Smooth muscle cell (in vitro differentiated cells): ENCODE results near the gene SH3D19. TPM values are rescaled to one million over a fixed set of nuclear protein-coding genes. Genes with fewer than 3 reads are reported as not detected.

Experiments
- DNase-seq: peaks from one replicate; lab custom pipeline; 2025; ENCODE audit not compliant: unreplicated experiment; lab: John Stamatoyannopoulos, UW
- H2AFZ ChIP-seq: fragments of 200-600 bp; sonication (generic); 2 replicates; pipeline ENCODE4 v1.6.0; 2016; ENCODE audit warnings: antibody characterized with exemption, low read depth, mild to moderate bottlenecking
- H3F3A ChIP-seq: fragments of 200-600 bp; sonication (generic); 2 replicates; pipeline ENCODE4 v1.6.0; 2017; ENCODE audit warnings: antibody characterized with exemption, low read depth
- H3K27ac ChIP-seq: fragments of 200-600 bp; sonication (generic); 2 replicates; pipeline ENCODE4 v1.5.1; 2016; ENCODE audit warnings: low read depth, mild to moderate bottlenecking
- H3K27me3 ChIP-seq: fragments of 200-600 bp; sonication (generic); 2 replicates; pipeline ENCODE4 v1.6.1; 2016; ENCODE audit warnings: low read depth, mild to moderate bottlenecking
- H3K36me3 ChIP-seq: fragments of 200-600 bp; sonication (generic); 2 replicates; pipeline ENCODE4 v1.5.1; 2016; ENCODE audit warnings: low read depth
- H3K4me1 ChIP-seq: fragments of 200-600 bp; sonication (generic); 2 replicates; pipeline ENCODE4 v1.5.1; 2016; ENCODE audit warnings: low read depth
- H3K4me2 ChIP-seq: fragments of 200-600 bp; sonication (generic); 2 replicates; pipeline ENCODE4 v1.6.0; 2016; ENCODE audit warnings: mild to moderate bottlenecking
- H3K4me3 ChIP-seq: fragments of 200-600 bp; sonication (generic); 2 replicates; pipeline ENCODE4 v1.5.1; 2016; ENCODE audit warnings: mild to moderate bottlenecking
- H3K79me2 ChIP-seq: fragments of 200-600 bp; sonication (generic); 2 replicates; pipeline ENCODE4 v1.6.0; 2016; ENCODE audit warnings: low read depth, mild to moderate bottlenecking
- H3K9ac ChIP-seq: fragments of 200-600 bp; sonication (generic); 2 replicates; pipeline ENCODE4 v1.6.0; 2016; ENCODE audit warnings: low read depth
- H3K9me3 ChIP-seq: fragments of 200-600 bp; sonication (generic); replicated peaks from 2 replicates; pipeline ENCODE4 v1.5.1; 2016; ENCODE audit warnings: low read depth
- H4K20me1 ChIP-seq: fragments of 200-600 bp; sonication (generic); 2 replicates; pipeline ENCODE4 v1.6.0; 2016; ENCODE audit warnings: low read depth
- CTCF ChIP-seq: fragments of 200-600 bp; sonication (generic); IDR thresholded peaks from 2 replicates; pipeline ENCODE4 v1.5.1; 2017; ENCODE audit warnings: borderline replicate concordance, mild to moderate bottlenecking, antibody characterized with exemption; ENCODE audit not compliant: insufficient read depth, poor library complexity, severe bottlenecking
- WGBS: methylation state at CpG from one replicate; pipeline ENCODE4 v1.1.7; 2016; ENCODE audit warnings: low lambda C conversion rate; 5-methylcytosine and 5-hydroxymethylcytosine counted together
- polyA plus RNA-seq: library from polyadenylated mRNA; unstranded; fragments of >200 nt; fragmentation: Nextera tagmentation; extraction: Ambion mirVana; gene quantifications from 2 replicates; pipeline ENCODE4 v1.2.1, GENCODE V29; 2016
- total RNA-seq: library from RNA; depleted of rRNA; stranded (reverse); fragments of >200 nt; gene quantifications from 2 replicates; pipeline ENCODE4 v1.2.3, GENCODE V29; 2014

SH3D19 gene
- total and polyA plus RNA-seq, 2 experiments from 2014 or later: 7.9 to 20.3 TPM

DNA sequence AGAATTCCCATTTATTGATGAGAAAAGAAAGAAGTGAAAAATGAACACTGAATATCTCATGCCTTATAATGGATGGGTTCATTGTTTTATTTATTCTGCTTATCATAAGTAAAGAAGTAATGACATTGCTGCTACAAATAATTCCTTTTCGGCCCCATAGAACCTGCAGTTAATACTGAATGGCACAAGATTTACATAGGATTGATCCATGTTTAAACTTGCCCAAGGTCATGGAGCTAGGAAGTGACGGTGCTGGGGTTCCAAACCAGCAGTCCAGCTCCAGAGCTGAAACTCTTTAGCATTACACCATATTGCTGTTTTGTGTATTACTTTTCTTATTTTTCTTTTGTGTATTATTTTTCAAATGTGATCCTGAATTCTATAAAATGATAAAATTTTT lies 78.7 kb downstream of the SH3D19 start:
- no peaks in the 10 kb centered on the region for H3F3A ChIP-seq
- 95% methylated on average over 2 of the region's 2 CpGs for WGBS
- no peak overlapping the region for H2AFZ ChIP-seq
- H3K9ac ChIP-seq: no peak overlapping the region
- peaks cover 17% of the 10 kb centered on the region for H3K4me1 ChIP-seq
- H3K27ac ChIP-seq: no peak overlapping the region
- H3K4me3 ChIP-seq: no peak overlapping the region
- no peak overlapping the region for H3K4me2 ChIP-seq
- H3K27me3 ChIP-seq: no peaks in the 10 kb centered on the region
- H3K9me3 ChIP-seq: no peaks in the 10 kb centered on the region
- H4K20me1 ChIP-seq: no peaks in the 10 kb centered on the region
- H3K36me3 ChIP-seq: no peaks in the 10 kb centered on the region
- no peaks in the 10 kb centered on the region for H3K79me2 ChIP-seq
- DNase-seq: no peak
- no peak for TF ChIP-seq CTCF

DNA sequence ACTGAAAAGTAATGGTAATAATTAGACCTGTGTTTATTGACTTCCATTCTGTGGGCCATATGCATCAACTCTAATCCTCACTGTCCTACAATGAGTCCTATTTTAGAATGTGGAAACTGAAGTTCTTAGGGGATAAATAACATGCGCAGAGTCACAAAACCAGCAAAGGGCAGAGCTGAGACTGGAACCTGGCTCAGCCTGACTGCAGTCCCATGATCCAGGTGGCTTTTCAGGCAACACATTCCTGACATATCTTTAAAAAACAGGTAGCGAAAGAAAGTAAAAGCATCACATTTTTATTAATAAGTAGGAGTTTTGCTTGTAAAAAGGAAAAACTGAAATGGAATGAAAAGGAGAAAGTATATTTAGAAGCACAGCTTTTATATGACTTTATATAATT lies 83.1 kb downstream of the SH3D19 start:
- H3K4me1 ChIP-seq: no peaks in the 10 kb centered on the region
- no peak overlapping the region for H3K4me2 ChIP-seq
- H3K79me2 ChIP-seq: no peaks in the 10 kb centered on the region
- H3K4me3 ChIP-seq: no peak overlapping the region
- H3K36me3 ChIP-seq: no peaks in the 10 kb centered on the region
- no peak for TF ChIP-seq CTCF
- no peaks in the 10 kb centered on the region for H4K20me1 ChIP-seq
- H2AFZ ChIP-seq: no peak overlapping the region
- no peak overlapping the region for H3K9ac ChIP-seq
- H3K27ac ChIP-seq: no peak overlapping the region
- DNase-seq: no peak
- H3K9me3 ChIP-seq: no peaks in the 10 kb centered on the region
- H3F3A ChIP-seq: no peaks in the 10 kb centered on the region
- 95% methylated on average over 2 of the region's 2 CpGs for WGBS
- H3K27me3 ChIP-seq: no peaks in the 10 kb centered on the region

- Histone ChIP-seq H4K20me1 (no peaks in the 10 kb centered on the region), H3K4me1 (no peaks in the 10 kb centered on the region), H3K27me3 (no peaks in the 10 kb centered on the region), H3K4me2 (no peak overlapping the region), H3K9me3 (no peaks in the 10 kb centered on the region), H3K79me2 (no peaks in the 10 kb centered on the region), H2AFZ (no peak overlapping the region), H3K27ac (no peak overlapping the region), H3F3A (no peaks in the 10 kb centered on the region), H3K9ac (no peak overlapping the region), H3K36me3 (no peaks in the 10 kb centered on the region), H3K4me3 (no peak overlapping the region)
- WGBS: 89% methylated on average over 3 of the region's 3 CpGs
- no peak for DNase-seq
- TF ChIP-seq CTCF: no peak
Measured at GRCh38 chr4:151239608-151240007, 85.8 kb downstream of the SH3D19 start.

GRCh38 chr4:151238477-151238876 lies 86.9 kb downstream of the SH3D19 start:
- no peak for TF ChIP-seq CTCF
- no peaks in the 10 kb centered on the region for H3K36me3 ChIP-seq
- H3K79me2 ChIP-seq: no peaks in the 10 kb centered on the region
- no peak for DNase-seq
- H4K20me1 ChIP-seq: no peaks in the 10 kb centered on the region
- H3F3A ChIP-seq: no peaks in the 10 kb centered on the region
- no peak overlapping the region for H3K27ac ChIP-seq
- H3K4me2 ChIP-seq: no peak overlapping the region
- H3K27me3 ChIP-seq: no peaks in the 10 kb centered on the region
- WGBS: 57% methylated on average over 3 of the region's 3 CpGs
- H2AFZ ChIP-seq: no peak overlapping the region
- H3K4me1 ChIP-seq: no peaks in the 10 kb centered on the region
- no peak overlapping the region for H3K9ac ChIP-seq
- no peak overlapping the region for H3K4me3 ChIP-seq
- no peaks in the 10 kb centered on the region for H3K9me3 ChIP-seq
